Prostate gland (tissue), 2 donors: ENCODE data around the gene KIAA1614.

Experiments
- POLR2AphosphoS5 ChIP-seq: sonication (generic); formaldehyde crosslinking; IDR thresholded peaks from one replicate; pipeline ENCODE4 v1.6.1; 2017; ENCODE audit warnings: antibody characterized with exemption
- TF ChIP-seq, protein P1 (sequence below), 4 experiments: fragments of 200-600 bp in 2 of 4; fragments of 450-650 bp in 2 of 4; sonication (generic) in 2 of 4; IDR thresholded peaks; 1 replicate in 3 of 4; 2 replicates in 1 of 4; pipeline ENCODE4 v1.5.1; 2016 to 2019; ENCODE audit warnings: antibody characterized with exemption in 4 of 4, mild to moderate bottlenecking in 2 of 4, moderate library complexity in 2 of 4

DNA sequence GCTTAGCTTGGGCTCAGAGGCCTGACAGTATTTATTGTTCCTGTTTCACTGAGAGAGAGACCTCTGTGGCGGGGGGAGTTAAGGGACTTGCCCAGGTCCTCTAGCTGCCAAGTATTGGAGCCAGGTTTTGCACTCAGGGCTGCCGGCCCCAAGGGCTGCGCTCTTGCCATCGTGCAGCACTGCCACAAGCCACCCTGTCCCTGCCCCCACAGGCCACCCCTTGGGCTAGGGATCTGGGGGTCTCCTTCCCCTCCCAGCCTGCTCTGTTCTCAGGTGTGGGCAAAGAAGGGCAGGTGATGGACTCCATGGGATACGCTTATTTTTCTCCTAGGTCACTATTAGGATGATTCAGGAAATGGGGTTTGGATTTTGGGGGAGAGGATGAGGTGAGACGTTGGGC, 8.7 kb downstream of the KIAA1614 start:
- TF ChIP-seq, protein P1, sequence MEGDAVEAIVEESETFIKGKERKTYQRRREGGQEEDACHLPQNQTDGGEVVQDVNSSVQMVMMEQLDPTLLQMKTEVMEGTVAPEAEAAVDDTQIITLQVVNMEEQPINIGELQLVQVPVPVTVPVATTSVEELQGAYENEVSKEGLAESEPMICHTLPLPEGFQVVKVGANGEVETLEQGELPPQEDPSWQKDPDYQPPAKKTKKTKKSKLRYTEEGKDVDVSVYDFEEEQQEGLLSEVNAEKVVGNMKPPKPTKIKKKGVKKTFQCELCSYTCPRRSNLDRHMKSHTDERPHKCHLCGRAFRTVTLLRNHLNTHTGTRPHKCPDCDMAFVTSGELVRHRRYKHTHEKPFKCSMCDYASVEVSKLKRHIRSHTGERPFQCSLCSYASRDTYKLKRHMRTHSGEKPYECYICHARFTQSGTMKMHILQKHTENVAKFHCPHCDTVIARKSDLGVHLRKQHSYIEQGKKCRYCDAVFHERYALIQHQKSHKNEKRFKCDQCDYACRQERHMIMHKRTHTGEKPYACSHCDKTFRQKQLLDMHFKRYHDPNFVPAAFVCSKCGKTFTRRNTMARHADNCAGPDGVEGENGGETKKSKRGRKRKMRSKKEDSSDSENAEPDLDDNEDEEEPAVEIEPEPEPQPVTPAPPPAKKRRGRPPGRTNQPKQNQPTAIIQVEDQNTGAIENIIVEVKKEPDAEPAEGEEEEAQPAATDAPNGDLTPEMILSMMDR (IDR thresholded peaks at IDR 0.05) = no peak
- TF ChIP-seq POLR2AphosphoS5 = no peak
